ENCODE results near the gene HCRT.
"Not testable (repeated sequence)": the region's sequence is repeated elsewhere in the genome, so short reads cannot be mapped to it uniquely, and the experiment has no call there.

The HCRT gene

GRCh38 chr17:42142371-42142896, 42.8 kb downstream of the HCRT start:
- no peak for DNase-seq (ENCODE audit: low read depth, low spot score)
- Histone ChIP-seq H3K4me3 (no peak overlapping the region), H3K9ac (ENCODE audit: insufficient read length) (no peak overlapping the region), H3K9me3 (ENCODE audit: low read depth, low read length) (no peaks in the 10 kb centered on the region), H3K27ac (no peak overlapping the region), H3K36me3 (ENCODE audit: insufficient read depth, low read length) (peaks cover 25% of the 10 kb centered on the region)
- no peak for TF ChIP-seq POLR2AphosphoS5 (IDR thresholded peaks at IDR 0.05; ENCODE audit: borderline replicate concordance, low read depth, low read length)
- no peak for TF ChIP-seq EZH2 (IDR thresholded peaks at IDR 0.05)
- TF ChIP-seq FOXP2 (optimal IDR thresholded peaks at IDR 0.05; ENCODE audit: control extremely low read depth, extremely low read length, insufficient read depth) = no peak

DNA sequence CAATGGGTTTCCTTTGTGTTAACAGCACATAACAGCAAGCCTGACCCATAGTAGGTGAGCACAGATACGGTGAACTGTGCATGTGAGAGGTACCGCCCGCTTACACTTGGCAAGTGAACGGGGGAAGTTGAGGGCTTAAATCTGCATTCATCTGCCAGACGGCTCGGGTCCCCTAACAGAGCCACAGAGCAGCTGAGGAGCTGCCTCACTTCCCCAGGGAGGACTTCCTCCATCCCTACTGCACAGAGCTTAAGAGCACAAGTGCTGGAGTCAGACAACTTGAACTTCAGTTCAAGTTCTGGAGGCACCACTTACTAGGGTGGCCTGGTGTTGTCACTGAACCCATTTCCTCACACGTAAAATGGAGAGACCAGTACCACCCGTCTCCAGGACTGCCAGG, 43.9 kb downstream of the HCRT start:
- peaks cover 22% of the 10 kb centered on the region for H3K36me3 ChIP-seq (ENCODE audit: insufficient read depth, low read length)
- TF ChIP-seq EZH2 (IDR thresholded peaks at IDR 0.05) = no peak
- TF ChIP-seq POLR2AphosphoS5 (IDR thresholded peaks at IDR 0.05; ENCODE audit: borderline replicate concordance, low read depth, low read length) = no peak
- no peak for TF ChIP-seq FOXP2 (optimal IDR thresholded peaks at IDR 0.05; ENCODE audit: control extremely low read depth, extremely low read length, insufficient read depth)
- no peak overlapping the region for H3K4me3 ChIP-seq
- H3K9ac ChIP-seq (ENCODE audit: insufficient read length) = no peak overlapping the region
- no peaks in the 10 kb centered on the region for H3K9me3 ChIP-seq (ENCODE audit: low read depth, low read length)
- no peak overlapping the region for H3K27ac ChIP-seq
- DNase-seq (ENCODE audit: low read depth, low spot score) = no peak

DNA sequence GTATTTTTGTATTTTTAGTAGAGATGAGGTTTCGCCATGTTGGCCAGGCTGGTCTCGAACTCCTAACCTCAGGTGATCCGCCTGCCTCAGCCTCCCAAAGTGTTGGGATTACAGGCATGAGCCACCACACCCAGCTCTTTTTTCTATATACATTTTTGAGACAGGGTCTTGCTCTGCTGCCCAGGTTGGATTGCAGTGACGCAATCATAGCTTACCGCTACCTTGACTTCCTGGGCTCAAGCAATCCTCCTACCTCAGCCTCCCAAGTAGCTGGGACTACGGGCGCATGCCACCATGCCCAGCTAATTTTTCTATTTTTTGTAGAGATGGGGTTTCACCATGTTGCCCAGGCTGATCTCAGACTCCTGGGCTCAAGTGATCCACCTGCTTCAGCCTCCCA, 44.6 kb downstream of the HCRT start:
- not testable (repeated sequence) for H3K9ac ChIP-seq (ENCODE audit: insufficient read length); H3K9me3 ChIP-seq (ENCODE audit: low read depth, low read length); H3K27ac ChIP-seq; DNase-seq (ENCODE audit: low read depth, low spot score); H3K4me3 ChIP-seq
- peaks cover 18% of the 10 kb centered on the region for H3K36me3 ChIP-seq (ENCODE audit: insufficient read depth, low read length)

GRCh38 chr17:42138749-42139492, 46.3 kb downstream of the HCRT start:
- no peak for DNase-seq (ENCODE audit: low read depth, low spot score)
- H3K27ac ChIP-seq = no peak overlapping the region
- H3K4me3 ChIP-seq = no peak overlapping the region
- TF ChIP-seq EZH2 (IDR thresholded peaks at IDR 0.05) (no peak), POLR2AphosphoS5 (IDR thresholded peaks at IDR 0.05; ENCODE audit: borderline replicate concordance, low read depth, low read length) (no peak), FOXP2 (optimal IDR thresholded peaks at IDR 0.05; ENCODE audit: control extremely low read depth, extremely low read length, insufficient read depth) (no peak)
- no peak overlapping the region for H3K9ac ChIP-seq (ENCODE audit: insufficient read length)
- peaks cover 14% of the 10 kb centered on the region for H3K36me3 ChIP-seq (ENCODE audit: insufficient read depth, low read length)
- H3K9me3 ChIP-seq (ENCODE audit: low read depth, low read length) = no peaks in the 10 kb centered on the region

DNA sequence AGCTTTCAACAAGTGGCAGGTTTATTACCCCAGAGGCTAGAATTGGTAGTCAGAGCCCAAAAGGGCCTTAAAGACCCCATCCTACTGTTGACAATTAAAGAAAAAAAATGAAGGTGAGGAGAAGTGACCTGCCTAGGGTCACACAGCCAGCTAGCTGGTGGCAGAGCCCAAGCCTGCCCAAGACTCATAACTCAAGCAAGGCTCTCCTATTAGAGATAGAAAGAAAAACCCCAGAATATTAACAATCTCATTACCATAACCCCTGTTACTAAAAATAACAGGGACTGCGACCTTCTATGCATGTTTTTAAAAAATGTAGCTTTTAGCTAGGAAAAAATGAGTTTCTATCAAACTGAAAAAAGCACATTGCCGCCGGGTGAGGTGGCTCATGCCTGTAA, 48.6 kb downstream of the HCRT start:
- peaks cover 7% of the 10 kb centered on the region; the same call in 1 of the 2 replicates for H3K36me3 ChIP-seq (ENCODE audit: insufficient read depth, low read length)
- no peaks in the 10 kb centered on the region for H3K9me3 ChIP-seq (ENCODE audit: low read depth, low read length)
- no peak overlapping the region for H3K9ac ChIP-seq (ENCODE audit: insufficient read length)
- TF ChIP-seq POLR2AphosphoS5 (IDR thresholded peaks at IDR 0.05; ENCODE audit: borderline replicate concordance, low read depth, low read length) (no peak), EZH2 (IDR thresholded peaks at IDR 0.05) (no peak), FOXP2 (optimal IDR thresholded peaks at IDR 0.05; ENCODE audit: control extremely low read depth, extremely low read length, insufficient read depth) (no peak)
- H3K4me3 ChIP-seq = no peak overlapping the region
- H3K27ac ChIP-seq = no peak overlapping the region
- DNase-seq (ENCODE audit: low read depth, low spot score) = no peak

DNA sequence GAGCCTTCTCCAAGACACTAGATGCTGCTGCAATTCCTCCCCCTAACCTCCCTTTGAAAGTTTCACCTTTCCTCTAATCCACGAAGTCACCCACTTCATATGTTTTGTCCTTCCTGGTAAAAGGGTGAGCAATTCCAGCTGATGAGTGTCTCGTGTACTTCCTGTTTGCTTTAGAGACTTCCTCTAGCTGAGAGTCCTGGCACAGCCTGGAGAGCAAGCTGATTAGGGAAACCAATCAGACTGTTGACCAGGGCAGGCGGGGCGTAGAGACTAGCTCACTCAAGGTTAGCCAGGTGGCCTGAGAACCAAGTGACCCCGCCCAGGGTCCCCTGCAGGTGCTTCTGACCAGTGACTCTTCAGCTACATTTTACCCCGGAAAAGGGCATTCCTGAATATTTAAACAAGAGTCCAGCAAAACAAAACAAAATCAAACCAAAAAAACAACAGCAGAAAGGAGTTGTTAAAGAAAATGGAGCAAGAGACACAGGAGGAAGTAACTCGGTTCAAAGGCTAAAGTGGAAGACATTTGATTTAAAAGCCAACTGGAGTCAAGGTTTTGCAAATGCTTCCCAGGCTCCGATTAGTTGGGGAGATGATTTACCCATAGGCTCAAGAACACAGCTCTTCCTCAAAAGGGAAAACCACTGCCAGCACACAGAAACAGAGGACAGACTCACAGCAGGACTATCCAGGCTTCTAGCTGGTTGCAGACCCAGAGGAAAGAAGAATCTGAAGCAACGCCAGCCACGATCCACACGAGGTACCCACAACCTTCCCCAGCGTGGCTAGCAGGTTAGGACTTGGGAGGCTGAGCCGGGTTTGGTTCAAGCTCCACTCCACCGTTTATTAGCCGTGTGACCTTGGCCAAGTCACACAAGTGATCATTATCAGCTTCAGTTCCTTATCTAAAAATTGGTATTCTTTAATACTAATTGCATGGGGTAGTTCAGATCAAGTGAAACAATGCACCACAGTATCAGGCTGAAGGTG, 49.3 kb downstream of the HCRT start:
- H3K9me3 ChIP-seq (ENCODE audit: low read depth, low read length) = no peaks in the 10 kb centered on the region
- H3K4me3 ChIP-seq = no peak overlapping the region
- TF ChIP-seq EZH2 (IDR thresholded peaks at IDR 0.05) (no peak), FOXP2 (optimal IDR thresholded peaks at IDR 0.05; ENCODE audit: control extremely low read depth, extremely low read length, insufficient read depth) (no peak), POLR2AphosphoS5 (IDR thresholded peaks at IDR 0.05; ENCODE audit: borderline replicate concordance, low read depth, low read length) (no peak)
- no peak overlapping the region for H3K27ac ChIP-seq
- H3K36me3 ChIP-seq (ENCODE audit: insufficient read depth, low read length) = peaks cover 8% of the 10 kb centered on the region
- no peak for DNase-seq (ENCODE audit: low read depth, low spot score)
- no peak overlapping the region for H3K9ac ChIP-seq (ENCODE audit: insufficient read length)

GRCh38 chr17:42135151-42135550, 50.1 kb downstream of the HCRT start:
- H3K27ac ChIP-seq = no peak overlapping the region
- H3K9ac ChIP-seq (ENCODE audit: insufficient read length) = no peak overlapping the region
- no peak for DNase-seq (ENCODE audit: low read depth, low spot score)
- TF ChIP-seq POLR2AphosphoS5 (IDR thresholded peaks at IDR 0.05; ENCODE audit: borderline replicate concordance, low read depth, low read length) (no peak), FOXP2 (optimal IDR thresholded peaks at IDR 0.05; ENCODE audit: control extremely low read depth, extremely low read length, insufficient read depth) (no peak), EZH2 (IDR thresholded peaks at IDR 0.05) (no peak)
- H3K36me3 ChIP-seq (ENCODE audit: insufficient read depth, low read length) = peaks cover 15% of the 10 kb centered on the region
- H3K9me3 ChIP-seq (ENCODE audit: low read depth, low read length) = no peaks in the 10 kb centered on the region
- H3K4me3 ChIP-seq = no peak overlapping the region
